Brain microvascular endothelial cell (primary cell): ENCODE data around the gene KRTAP10-12.
"Not testable (repeated sequence)": the region's sequence is repeated elsewhere in the genome, so short reads cannot be mapped to it uniquely, and the experiment has no call there.

Experiments
- DNase-seq: peaks from one replicate; pipeline ENCODE4 v3.0.0-alpha.2; 2020
- H3K27ac ChIP-seq: fragments of 250-450 bp; sonication (Bioruptor Pico); 2 replicates; pipeline ENCODE4 v1.5.1; 2020; ENCODE audit warnings: mild to moderate bottlenecking, moderate library complexity
- H3K27me3 ChIP-seq: fragments of 250-450 bp; sonication (Bioruptor Pico); replicated peaks from 2 replicates; pipeline ENCODE4 v1.5.1; 2020; ENCODE audit warnings: mild to moderate bottlenecking
- H3K36me3 ChIP-seq: fragments of 250-450 bp; sonication (Bioruptor Pico); replicated peaks from 2 replicates; pipeline ENCODE4 v1.5.1; 2020; ENCODE audit warnings: mild to moderate bottlenecking
- H3K4me3 ChIP-seq: 2 replicates; pipeline ENCODE4 v1.5.1; 2011; ENCODE audit warnings: low read depth, mild to moderate bottlenecking, control low read depth, low read length, moderate library complexity
- CTCF ChIP-seq: IDR thresholded peaks from 2 replicates; pipeline ENCODE4 v1.5.1; 2011; ENCODE audit warnings: low read depth, mild to moderate bottlenecking, moderate library complexity, low read length, control low read depth, inconsistent platforms; ENCODE audit errors: missing control alignments
- in situ Hi-C: cut with HindIII; loops from 2 replicates; pipeline ENCODE4 v1.10.0; 2017; ENCODE audit warnings: low sequenced_read_pairs, low pct_ligation_motif_present

Gene KRTAP10-12

DNA sequence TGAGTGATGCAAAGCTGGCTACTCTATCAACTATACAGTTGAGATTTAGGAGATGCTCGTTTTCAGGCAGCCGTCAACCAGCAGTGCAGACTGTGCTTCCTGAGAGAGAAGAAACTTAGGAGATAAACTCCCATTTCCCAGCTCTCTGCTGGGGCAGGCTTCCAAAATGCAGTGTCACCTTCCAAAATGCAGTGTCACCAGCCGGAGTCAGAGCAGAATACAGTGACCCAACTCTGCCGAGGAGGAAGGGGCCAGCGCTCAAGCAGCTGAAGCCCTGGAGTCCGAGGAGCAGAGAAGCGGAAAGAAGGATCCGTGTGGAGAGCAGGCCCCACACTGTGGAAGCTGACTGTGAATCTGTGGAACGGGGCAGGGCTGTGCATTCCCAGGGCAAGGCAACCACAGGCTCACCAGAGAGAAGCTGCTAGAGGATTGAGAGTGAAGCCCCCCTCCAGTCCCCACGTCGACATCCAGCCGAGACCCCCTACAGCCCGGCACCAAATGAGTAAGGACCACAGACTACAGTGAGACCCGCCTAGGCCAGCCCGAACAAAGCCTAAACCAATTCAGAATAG, 14.3 kb upstream of the KRTAP10-12 start:
- no peak for DNase-seq
- H3K36me3 ChIP-seq: no peaks in the 10 kb centered on the region
- no peak overlapping the region for H3K27ac ChIP-seq
- in situ Hi-C loops: no loop called here
- no peak for TF ChIP-seq CTCF
- H3K27me3 ChIP-seq: peaks cover 11% of the 10 kb centered on the region
- no peak overlapping the region for H3K4me3 ChIP-seq

GRCh38 chr21:44684077-44684476, 12.9 kb upstream of the KRTAP10-12 start:
- DNase-seq: no peak
- Histone ChIP-seq H3K27ac (no peak overlapping the region), H3K36me3 (no peaks in the 10 kb centered on the region), H3K27me3 (peaks cover 15% of the 10 kb centered on the region), H3K4me3 (no peak overlapping the region)
- TF ChIP-seq CTCF: no peak
- in situ Hi-C loops: no loop called here

GRCh38 chr21:44684483-44684882, 12.5 kb upstream of the KRTAP10-12 start:
- no peak overlapping the region for H3K27ac ChIP-seq
- TF ChIP-seq CTCF: no peak
- no peak overlapping the region for H3K4me3 ChIP-seq
- DNase-seq: no peak
- peaks cover 15% of the 10 kb centered on the region for H3K27me3 ChIP-seq
- in situ Hi-C loops: no loop called here
- no peaks in the 10 kb centered on the region for H3K36me3 ChIP-seq

- H3K27me3 ChIP-seq: peaks cover 15% of the 10 kb centered on the region
- in situ Hi-C loops: not testable (repeated sequence)
Measured at GRCh38 chr21:44685050-44685449, 11.9 kb upstream of the KRTAP10-12 start.

DNA sequence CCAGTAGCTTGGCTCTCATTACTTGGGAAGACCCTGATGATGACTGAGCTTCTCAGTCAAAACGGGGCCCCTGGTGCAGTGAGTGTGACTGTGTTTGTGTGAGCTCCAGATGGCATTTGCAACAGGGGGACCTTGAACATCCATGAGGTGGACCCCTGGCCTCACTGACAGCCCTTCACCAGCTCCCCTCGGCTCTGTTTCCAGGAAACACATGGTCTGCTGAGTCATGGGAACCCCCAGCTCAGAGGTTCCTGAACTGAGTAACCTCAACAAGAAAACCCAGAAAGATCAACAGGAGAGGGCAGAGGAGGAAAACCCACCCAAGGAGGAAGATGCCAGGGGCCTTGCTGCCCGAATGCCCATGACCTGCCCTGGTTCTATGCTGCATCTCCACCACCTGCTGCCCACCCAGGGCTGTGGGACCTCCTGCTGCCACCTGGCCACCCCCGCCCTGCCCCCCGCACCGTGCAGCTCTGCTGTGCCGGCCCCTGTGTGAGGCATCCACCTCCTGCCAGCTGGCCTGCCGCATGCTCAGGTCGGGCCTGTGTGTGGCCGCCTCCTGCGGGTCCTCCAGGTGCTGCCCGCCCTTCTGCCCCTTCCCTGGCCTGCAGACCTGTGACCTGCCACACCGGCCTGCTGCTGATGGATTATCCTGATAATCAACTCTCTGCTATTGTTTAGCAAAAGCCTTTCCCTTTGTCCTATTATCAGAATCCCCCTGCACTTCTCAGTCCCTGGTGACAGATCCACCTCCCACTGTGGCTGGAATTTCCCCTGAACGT, 10.8 kb upstream of the KRTAP10-12 start:
- H3K36me3 ChIP-seq: no peaks in the 10 kb centered on the region
- no peak for DNase-seq
- in situ Hi-C loops: no loop called here
- H3K27ac ChIP-seq: no peak overlapping the region
- peaks cover 17% of the 10 kb centered on the region for H3K27me3 ChIP-seq
- H3K4me3 ChIP-seq: no peak overlapping the region
- no peak for TF ChIP-seq CTCF

More at GRCh38 chr21:44685050-44685449, 11.9 kb upstream of the KRTAP10-12 start:
- not testable (repeated sequence) for H3K27ac ChIP-seq, DNase-seq, H3K4me3 ChIP-seq, H3K36me3 ChIP-seq

DNA sequence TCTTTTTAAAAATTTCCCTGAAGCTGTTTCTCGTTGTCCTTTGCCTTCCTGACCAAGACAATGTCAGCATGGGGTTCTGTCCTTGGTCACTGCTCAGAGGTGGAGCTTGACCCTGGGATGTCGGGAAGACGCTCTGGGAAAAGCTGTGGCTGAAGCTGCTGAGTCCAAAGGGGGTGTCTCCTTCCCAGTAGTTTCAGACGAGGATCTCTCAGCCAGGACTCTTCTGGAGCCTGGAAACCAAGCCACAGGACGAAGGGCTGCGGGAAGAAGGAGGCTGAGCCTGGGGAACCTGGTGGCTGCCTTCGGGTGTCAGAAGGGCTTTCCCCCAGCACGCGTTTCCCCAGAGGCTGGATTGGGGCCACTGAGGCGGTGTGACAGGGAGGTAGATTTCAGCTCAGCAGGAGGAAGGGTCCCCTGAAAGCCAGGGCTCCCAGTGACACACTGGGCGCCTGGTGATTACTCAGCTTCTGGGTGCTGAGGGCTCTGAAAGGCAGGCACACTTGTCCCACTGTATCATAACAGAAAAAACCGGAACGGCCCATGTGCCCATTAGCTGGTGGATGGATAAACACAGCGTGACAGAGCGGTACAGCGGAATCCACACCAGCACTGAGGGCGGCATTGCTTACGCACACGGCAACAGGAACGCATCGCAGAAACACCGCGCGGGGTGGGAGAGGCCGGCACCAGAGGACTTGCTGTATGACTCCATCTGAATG, 10.0 kb upstream of the KRTAP10-12 start:
- no peak overlapping the region for H3K4me3 ChIP-seq
- H3K27me3 ChIP-seq: peaks cover 18% of the 10 kb centered on the region
- DNase-seq: no peak
- in situ Hi-C loops: no loop called here
- no peaks in the 10 kb centered on the region for H3K36me3 ChIP-seq
- TF ChIP-seq CTCF: no peak
- no peak overlapping the region for H3K27ac ChIP-seq
